HG03045 (cell line): Measurements from ENCODE around the gene NEU4.

Source experiments
- ATAC-seq: cut with Tn5 transposase; IDR thresholded peaks from one replicate; pipeline ENCODE4 v1.9.1; 2021; ENCODE audit warnings: mild to moderate bottlenecking, moderate library complexity; ENCODE audit not compliant: unreplicated experiment

The NEU4 gene

DNA sequence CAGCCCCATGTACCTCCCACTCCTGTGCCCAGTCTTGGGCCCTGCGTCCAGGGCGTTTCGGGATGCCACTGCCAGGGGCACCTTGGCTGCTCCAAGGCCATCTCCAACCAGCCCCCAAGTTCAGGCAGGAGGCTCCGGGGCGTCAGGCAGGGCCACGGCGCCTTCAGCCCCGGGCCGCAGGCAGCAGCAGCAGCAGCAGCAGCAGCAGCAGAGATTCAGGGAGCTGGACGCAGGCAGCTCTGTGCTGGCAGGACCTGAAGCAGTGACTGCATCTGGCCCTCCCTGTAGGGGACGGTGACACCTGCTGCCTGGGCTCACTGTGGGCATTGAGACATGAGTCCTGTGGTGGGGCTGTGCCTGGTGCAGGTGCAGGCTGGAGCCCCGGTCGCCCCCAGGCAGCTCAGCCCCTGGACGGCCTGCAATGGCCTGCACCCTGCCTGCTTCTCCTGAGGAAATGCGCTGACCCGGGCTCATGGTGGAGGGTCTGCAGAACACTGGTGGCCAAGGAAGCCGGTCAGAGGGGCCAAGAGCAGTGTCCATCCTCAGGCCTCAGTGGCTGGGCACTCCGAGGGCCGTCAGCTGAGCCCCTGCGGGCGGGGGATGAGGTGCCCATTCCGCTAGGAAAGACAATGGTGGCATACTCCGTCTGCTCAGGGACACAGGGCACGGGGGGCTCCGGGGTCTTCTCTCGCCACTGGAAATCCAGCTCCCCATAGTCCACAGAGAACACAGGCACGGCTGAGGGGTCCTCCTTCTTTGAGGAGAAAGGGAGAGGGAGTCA lies 41.7 kb downstream of the NEU4 start:
- ATAC-seq: no peak

DNA sequence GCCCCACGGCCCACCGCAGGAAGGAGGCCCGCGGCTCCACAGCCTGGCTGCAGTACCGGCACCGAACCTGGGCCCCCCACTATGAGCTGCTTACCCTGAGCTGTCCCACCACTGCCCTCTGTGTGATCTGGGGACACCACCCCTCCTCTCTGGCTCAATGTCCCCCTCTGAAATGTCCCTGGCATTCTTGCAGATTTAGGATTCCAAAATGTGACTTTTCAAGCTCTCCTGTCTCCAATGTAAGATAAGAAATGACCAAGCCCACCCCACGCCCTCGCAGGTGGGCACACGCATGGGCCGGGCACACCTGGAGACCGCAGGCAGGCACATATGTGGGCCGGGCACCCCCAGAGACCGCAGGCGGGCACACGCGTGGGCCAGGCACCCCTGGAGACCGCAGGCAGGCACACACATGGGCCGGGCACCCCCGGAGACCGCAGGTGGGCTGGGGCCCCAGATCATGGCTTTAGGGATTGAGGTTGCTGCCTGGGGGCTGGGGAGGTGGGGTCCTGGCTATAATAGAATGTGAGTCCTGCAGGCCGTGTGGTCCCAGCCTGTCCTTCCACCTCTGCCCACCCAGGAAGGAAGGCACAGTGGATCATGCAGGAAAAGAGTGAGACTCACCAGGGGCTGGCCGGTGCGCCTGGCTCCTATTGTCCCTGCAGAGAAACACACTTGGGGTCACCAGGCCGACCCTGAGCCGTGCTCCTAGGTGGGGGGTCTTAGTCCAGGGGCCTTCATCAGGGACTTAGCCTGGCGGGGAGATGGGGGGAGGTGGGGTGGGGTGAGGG lies 42.5 kb downstream of the NEU4 start:
- ATAC-seq: no peak

DNA sequence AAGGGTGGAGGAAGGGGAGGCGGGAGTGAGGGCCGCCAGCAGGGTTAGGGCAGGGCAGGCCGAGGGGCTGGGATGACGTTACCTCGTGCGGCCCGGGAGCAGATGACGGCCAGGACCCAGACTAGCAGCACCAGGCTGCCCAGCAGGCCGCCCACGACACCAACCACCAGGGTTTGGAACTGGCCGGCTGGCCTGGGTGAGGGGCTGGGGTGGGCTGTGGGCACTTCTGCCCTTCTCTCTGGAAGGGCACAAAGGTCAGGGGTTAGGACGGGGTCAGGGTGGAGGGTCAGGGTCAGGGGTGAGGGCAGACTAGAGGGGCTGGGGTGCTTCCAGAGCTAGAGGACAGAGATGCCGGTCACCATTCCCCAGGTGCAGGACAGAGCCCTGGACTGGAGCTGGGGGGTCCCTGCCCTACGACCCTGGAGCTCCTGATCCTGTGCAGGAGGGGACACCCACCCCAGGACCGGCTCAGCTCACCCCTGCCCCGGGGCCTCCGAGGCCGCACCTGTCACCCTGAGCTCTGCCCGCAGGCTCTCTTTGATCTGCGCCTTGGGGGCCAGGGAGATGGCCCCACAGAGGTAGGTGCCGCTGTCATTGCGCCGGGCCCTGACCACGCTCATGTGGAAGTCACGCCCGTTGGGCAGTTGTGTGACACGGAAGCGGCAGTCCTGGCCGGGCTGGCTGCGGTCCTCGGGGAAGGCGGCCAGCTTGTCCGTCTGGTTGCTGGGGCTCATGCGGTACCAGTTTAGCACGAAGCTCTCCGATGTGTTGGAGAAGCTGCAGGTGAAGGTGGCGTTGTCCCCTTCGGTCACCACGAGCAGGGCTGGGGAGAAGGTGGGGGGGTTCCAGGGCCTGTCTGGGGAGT lies 43.4 kb downstream of the NEU4 start:
- ATAC-seq: no peak

DNA sequence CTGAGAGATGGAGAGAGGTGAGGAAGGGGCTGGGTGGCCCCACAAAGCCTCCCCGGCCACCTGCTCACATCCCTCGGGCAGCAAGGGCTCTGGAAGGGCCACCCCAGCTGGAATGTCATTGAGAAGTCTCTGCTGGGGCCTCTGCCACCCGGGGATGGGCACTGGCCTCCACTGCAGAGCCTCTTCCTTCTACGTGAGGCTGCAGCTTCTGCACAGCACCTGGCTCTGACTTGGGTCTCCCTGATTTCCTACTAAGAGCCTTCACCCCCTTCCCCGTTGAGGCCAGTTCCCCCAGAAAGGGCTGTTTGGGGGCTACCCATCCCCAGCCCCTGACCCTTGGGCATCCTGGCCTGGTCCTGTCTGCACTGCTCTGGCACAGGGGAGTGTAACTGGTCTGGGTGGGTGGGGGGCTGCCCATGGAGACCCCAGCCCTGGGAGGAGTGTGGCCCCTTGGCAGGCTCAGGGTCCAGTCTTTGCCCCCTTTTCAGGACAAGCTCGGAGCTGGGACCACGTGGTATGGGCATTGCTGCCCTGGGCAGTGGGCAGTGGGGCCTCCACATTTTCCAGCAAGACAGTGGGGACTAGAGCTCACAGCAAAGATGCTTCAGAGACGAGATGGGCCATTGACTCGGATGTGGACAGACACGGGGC lies 44.1 kb downstream of the NEU4 start:
- no peak for ATAC-seq

DNA sequence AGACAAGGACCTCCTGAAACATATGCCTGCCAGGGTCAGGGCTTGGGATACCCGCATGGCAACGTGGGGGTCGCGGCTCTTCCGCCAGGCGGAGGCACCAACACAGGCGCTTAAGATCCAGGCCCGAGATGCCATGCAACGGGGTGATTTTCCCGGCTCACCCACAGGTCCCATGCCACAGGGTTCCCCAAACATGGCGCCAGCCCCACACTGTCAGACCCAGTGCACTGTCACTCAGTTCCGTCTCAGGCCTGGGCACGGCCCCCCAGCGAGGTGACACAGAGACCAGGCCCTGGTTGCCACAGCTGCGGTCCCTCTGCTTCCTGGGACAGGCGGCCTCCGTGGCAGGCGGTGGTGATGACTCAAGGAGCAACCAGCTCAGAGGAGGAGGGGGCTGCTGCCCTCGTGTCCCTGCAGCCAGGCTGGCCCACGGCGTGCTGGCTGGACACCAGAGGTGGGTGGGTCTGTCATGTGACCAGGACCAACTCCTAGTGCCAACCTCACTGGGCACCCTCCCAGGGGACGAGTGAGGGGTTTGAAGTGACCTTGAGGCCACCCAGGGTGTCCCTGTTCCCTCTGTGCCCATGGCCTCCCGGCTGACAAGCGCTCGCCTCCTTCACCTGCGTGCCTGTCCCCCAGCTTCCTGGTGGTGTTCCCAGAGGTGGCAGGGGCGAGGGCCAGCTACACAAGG lies 44.8 kb downstream of the NEU4 start:
- ATAC-seq: no peak

DNA sequence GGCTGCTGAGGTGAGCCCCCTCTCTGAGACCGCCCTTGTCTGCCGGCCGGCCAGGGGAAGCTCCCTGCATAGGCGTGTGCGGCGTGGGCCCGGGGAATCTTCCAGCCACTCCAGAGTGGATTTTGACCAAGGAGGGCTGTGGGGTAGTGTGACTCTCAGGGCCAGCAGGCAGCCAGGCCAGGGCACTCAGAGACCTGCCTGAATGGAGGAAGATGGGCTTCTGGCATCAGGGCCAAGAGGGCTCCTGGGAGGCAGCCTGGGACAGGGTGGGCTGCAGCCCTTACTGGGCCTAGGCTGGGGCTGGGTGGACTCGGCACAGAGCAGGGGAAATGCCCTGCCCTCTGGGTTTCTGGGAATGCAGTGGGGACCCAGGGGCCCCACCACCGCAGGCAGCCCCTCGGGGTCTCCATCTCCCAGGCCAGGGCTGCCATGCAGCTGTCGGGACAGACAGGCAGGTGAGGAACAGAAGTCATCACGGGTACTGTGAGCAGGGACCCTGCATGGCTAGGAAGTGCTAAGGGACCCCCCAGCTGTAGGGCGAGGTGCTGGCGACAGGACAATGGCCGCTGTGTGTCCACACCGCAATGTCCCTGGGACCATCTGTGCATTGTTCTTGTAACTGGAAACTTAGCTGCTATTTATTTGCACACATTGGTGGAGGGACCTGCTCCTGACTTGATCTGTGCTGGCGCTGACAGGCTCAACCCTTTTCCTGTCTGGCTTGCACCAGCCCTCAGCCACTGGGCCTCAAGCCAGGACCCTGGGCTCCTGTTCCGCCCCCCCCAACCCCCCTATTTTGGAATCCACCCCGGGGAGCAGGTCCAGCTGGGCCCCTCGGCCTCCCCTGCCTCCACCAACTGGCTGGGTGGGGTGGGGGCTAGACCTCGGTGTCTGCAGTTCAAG lies 45.6 kb downstream of the NEU4 start:
- ATAC-seq: no peak

GRCh38 chr2:241855245-241855887 lies 46.4 kb downstream of the NEU4 start:
- ATAC-seq: no peak

DNA sequence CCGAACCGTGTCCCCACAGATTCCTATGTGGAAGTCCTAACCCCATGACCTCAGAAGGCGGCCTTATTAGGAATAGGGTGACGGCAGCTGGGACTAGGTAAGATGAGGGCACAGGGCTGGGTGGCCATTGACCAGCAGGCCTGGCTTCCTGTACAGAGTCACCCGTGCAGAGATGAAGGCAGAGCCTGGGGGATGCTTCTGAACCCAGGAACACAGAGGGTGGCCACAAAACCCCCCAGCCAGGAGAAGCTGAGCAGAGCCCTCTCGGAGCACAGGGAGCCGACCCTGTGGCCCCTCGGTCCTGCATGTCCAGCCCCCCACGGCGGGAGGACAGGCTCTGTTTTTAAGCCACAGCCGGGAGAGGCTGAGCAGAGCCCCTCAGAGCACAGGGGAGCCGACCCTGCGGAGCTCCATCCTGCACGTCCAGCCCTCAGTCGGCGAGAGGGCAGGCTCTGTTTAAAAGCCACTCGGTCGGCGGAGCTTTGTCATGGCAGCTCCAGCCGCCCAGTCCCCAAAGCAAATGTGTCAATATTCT lies 47.0 kb downstream of the NEU4 start:
- no peak for ATAC-seq

DNA sequence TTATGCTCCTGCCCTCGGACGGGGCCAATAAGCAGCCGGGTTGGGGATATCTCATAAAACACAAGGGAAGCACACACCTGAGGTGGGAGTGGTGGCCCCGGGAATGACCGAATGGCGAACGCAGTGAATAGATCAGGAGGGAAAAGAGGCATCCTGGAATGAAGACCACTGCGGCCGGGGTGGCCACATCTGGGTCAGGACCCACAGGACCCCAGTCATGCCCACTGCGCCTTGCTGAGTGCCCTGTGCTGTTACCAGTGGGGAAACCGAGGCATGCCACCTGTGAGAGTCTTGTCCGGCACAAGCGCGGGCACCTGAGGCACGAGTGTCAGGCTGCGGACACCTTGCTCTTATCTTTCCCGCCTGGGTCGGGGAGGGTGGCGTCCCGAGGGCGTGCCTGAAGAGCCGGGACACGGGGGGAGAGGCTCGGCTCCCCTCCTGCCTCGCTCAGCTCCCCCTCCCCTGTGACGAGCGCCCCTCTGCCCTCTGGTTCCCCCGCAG lies 48.1 kb downstream of the NEU4 start:
- no peak for ATAC-seq

GRCh38 chr2:241857572-241858121 lies 48.7 kb downstream of the NEU4 start:
- ATAC-seq: no peak

- no peak for ATAC-seq
These were observed 49.4 kb downstream of the NEU4 start, which contains the start of gene PDCD1 for GRCh38 chr2:241858206-241859016. TSS of gene PDCD1 (minus strand) at chr2:241858894. CDS start at chr2:241858838, 56 bp downstream.

DNA sequence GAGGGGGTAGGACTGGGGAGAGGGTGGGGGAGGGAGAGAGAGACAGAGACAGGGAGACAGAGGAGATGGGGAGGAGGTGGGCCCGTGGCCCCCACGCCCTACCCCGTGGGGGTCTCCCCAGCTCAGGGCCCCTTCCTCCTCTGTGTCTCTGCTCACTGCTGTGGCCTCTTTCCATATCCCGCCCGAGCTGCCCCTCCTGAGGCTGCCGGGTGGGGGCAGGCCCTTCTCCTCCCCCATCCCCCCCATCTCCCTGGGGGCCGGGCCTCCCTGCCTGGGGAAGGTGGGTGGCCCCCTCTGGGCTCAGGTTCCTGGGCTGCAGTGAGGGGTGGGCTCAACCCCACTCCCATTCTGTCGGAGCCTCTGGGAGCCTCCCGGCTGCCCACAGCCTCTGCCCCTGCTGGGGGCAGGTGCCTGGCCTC lies 50.0 kb downstream of the NEU4 start:
- ATAC-seq: no peak

GRCh38 chr2:241859436-241860183 lies 50.6 kb downstream of the NEU4 start:
- ATAC-seq: no peak

DNA sequence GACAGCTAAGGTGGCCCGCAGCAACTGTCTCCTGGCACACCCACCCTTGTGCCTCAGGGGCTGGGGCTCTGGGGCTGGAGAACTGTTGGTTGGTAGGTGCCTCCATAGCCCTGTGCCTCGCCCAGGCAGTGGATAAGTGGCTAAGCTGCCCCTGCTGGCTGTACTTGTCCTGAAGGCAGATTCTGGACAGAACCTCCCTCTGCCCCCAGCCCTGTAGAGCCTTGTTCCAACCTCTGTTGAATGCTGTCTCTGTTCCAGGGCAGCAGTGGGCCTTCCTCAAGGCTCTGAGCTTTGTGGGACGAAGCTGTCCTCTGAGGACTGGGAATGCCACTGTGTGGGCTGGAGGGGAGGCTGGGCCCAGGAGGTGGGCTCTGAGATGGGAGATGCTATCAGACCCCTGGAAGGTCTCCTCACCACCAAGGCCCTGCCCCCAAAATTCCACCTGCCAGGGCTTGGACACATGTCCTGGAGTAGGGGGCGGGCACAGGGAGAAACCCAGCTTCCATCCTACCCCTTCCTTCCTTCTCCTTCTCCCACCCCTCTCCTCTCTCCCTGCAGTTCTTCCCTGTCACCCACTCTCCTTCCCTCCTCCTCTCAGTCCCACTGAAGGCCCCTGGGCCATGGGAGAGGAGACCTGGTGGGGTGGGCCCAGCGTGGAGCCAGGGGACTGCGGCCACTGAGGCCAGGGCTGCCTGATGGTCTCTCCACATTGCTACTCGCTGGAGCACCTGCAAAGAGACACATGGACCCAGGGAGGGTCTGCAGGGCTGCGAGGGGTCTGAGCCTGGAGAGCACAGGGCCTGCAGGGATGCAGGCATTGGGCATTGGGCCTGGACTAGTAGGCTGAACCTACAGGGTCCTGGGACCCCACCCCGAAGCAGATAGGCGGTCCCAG lies 51.4 kb downstream of the NEU4 start:
- ATAC-seq: no peak

- ATAC-seq: no peak
These were observed 52.3 kb downstream of the NEU4 start for GRCh38 chr2:241861264-241861663.
